GM18502 (cell line): Measurements from ENCODE around the gene S1PR4.
"Not testable (repeated sequence)": the region's sequence is repeated elsewhere in the genome, so short reads cannot be mapped to it uniquely, and the experiment has no call there.

Experiments
- ATAC-seq: cut with Tn5 transposase; IDR thresholded peaks from one replicate; pipeline ENCODE4 v1.9.1; 2021; ENCODE audit warnings: mild to moderate bottlenecking; ENCODE audit not compliant: unreplicated experiment, poor library complexity

The S1PR4 gene

DNA sequence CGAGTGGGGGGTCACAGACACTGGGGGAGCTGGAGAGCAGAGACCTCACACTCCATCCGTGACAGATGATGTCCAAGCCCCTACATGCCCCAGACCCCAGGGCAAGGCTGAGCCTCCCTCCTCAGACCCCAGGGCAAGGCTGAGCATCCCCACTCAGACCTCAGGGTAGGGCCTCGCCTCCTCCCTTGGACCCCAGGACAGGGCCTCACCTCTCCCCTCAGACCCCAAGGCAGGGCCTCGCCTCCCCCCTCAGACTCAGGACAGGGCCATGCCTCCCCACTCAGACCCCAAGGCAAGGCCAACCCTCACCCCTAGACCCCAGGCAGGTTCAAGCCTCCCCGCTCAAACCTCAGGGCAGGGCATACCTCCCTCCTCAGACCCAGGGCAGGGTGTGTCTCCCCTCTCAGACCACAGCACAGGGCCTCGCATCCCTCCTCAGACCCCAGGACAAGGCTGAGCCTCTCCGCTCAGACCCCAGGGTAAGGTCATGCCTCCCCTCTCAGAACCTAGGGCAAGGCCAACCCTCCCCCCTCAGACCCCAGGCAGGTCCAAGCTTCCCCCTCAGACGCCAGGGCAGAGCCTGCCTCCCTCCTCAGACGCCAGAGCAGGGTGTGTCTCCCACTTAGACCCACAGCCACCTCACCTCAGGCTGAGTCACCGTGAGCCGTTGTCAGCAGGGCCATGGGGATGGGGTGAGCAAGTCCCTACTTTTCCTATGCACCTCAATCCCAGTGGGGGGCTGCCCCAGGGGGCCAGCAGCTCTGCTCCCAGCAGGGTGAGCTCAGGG, 1.7 kb upstream of the S1PR4 start:
- no peak for ATAC-seq

DNA sequence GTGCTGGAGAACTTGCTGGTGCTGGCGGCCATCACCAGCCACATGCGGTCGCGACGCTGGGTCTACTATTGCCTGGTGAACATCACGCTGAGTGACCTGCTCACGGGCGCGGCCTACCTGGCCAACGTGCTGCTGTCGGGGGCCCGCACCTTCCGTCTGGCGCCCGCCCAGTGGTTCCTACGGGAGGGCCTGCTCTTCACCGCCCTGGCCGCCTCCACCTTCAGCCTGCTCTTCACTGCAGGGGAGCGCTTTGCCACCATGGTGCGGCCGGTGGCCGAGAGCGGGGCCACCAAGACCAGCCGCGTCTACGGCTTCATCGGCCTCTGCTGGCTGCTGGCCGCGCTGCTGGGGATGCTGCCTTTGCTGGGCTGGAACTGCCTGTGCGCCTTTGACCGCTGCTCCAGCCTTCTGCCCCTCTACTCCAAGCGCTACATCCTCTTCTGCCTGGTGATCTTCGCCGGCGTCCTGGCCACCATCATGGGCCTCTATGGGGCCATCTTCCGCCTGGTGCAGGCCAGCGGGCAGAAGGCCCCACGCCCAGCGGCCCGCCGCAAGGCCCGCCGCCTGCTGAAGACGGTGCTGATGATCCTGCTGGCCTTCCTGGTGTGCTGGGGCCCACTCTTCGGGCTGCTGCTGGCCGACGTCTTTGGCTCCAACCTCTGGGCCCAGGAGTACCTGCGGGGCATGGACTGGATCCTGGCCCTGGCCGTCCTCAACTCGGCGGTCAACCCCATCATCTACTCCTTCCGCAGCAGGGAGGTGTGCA, 587 bp downstream of the S1PR4 start:
- ATAC-seq: peak; percentile 20

DNA sequence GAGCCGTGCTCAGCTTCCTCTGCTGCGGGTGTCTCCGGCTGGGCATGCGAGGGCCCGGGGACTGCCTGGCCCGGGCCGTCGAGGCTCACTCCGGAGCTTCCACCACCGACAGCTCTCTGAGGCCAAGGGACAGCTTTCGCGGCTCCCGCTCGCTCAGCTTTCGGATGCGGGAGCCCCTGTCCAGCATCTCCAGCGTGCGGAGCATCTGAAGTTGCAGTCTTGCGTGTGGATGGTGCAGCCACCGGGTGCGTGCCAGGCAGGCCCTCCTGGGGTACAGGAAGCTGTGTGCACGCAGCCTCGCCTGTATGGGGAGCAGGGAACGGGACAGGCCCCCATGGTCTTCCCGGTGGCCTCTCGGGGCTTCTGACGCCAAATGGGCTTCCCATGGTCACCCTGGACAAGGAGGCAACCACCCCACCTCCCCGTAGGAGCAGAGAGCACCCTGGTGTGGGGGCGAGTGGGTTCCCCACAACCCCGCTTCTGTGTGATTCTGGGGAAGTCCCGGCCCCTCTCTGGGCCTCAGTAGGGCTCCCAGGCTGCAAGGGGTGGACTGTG, 1.2 kb downstream of the S1PR4 start:
- ATAC-seq: no peak

GRCh38 chr19:3183721-3184641, 5.4 kb downstream of the S1PR4 start:
- ATAC-seq: no peak

GRCh38 chr19:3184847-3185460, 6.4 kb downstream of the S1PR4 start:
- ATAC-seq: peak; percentile 21

DNA sequence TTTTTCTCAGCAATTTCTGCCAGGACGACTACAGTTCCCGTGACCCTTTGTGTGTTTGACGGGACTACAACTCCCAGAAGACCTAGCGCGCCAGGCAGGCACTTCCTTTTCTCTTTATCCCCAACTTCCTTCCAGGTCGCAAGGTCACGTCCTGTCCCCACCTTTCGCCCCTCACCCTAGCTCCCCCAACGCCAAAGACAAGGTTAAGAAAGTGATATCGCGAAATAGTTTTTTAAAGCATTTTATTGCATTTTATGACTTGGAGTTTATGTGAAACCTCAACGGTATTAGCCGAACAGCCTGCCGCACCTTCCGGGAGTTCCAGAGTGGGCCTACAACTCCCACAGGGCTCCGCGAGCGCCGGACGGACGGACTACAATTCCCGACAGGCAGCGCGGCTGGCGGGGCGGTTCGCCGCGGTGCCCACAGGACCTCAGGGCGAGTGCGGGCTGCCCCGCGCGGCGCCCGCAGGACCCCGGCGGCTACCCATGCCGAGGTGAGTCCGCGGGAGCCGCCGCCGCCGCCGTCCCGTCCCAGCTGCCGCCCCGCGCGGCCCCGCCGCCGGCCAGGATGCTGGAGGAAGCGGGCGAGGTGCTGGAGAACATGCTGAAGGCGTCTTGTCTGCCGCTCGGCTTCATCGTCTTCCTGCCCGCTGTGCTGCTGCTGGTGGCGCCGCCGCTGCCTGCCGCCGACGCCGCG, 7.0 kb downstream of the S1PR4 start, which contains the start of gene NCLN:
Gene NCLN (plus strand): TSS at position 470 of the 699 bp plus-strand sequence. CDS start 101 bp downstream, at position 571.
- ATAC-seq: peak; percentile 78

DNA sequence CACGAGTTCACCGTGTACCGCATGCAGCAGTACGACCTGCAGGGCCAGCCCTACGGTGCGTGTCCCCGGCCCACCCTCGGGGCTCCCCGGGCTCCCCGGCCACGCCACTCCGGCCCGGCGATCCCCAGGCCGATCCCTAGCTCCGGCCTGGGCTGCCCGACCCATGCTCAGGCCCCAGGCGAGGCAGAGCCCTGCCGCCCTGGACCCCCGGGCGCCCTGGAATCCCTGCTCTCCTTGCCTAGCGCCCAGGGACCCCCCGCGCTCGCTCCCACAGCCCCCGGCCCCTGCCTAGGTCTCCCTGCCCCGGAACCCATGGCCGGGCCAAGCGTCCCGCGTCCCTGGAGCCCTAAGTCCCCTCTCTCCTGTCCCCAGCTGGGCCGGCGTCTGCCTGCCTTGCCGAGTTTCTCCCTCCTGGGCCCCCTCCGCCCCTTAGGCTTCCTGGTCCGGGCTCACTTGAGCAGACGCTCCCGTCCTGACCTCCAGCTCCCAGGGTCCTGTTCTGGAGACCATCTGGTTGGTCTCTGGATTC, 7.7 kb downstream of the S1PR4 start:
- no peak for ATAC-seq

DNA sequence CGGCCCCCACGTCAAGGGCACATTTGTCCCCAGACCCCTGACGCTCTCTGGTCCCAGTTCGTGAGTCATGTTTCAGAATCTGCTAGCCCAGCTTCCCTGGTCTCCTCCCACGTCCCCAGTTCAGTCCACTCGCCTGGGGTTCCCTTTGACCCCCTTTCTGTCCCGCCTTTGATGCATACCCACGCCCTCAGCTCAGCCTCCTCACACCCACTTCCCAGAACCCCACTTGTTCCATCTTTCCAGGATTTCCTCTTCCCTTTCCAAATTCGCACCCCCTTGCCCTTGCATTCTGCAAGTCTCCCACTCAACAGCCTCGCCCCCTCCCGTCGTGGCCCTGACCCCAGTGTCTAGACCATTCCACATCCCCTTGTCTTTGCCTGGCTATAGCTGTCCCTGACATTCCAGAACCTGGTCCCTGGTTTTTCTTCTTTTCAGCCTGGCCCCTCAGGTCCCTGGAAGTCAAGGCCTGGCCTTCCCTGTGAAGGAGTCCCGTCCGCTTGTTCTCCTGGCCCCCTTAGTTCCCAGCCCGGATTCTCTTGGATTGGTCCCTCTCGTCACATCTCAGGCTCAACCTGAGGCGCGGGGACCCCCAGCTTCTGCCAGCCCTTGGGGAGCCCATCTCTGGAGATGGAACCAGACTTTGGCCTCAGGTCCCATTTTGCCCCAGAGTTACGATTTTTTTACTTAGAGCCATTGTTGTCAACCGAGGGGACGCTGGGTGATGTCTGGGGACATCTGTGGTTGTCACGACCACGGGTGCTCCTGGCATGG, 8.5 kb downstream of the S1PR4 start:
- no peak for ATAC-seq

DNA sequence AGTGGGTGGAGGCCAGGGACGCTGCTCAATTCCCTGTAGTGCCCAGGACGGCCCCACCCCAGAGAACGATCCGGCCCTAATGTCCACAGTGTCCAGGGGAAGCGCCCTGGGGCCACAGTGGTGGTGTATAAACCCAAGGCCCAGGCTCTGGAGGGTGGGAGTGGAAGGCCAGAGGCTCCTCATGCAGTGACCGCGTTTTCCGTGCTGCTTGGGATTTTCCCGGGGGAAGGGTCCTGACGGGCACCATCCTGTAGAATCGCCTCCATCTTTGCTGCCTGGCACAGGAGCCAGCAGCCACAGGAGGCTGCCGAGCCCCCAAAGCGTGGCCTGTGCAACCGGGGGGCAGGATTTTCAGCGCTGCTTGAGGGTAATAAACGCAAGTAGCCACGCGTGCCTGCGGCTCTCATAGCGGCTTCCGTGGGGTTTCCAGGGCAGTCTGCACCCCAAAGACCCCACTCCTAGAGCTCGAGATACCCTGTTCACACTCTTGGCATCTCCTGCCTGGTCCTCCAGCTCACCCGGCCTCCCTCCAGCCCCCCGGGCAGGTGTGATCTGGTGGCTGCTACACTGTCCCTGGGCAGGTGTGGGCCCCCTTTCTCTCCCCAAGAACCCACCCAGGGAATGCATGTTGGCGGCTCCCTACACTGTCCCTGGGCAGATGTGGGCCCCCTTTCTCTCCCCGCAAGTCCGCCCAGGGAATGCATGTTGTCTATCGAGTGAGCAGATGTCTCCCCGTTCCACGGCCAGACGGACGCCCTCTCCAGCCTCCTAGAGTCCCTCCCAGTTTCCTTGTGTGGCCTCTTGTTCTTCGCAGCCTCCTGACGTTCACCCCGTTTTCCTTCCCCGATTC, 9.3 kb downstream of the S1PR4 start:
- no peak for ATAC-seq

- ATAC-seq: no peak
Measured at GRCh38 chr19:3188627-3189596, 10.3 kb downstream of the S1PR4 start.

- ATAC-seq: no peak
Measured at GRCh38 chr19:3189702-3190469, 11.3 kb downstream of the S1PR4 start.

- no peak for ATAC-seq
Measured at GRCh38 chr19:3190470-3190770, 11.9 kb downstream of the S1PR4 start.

DNA sequence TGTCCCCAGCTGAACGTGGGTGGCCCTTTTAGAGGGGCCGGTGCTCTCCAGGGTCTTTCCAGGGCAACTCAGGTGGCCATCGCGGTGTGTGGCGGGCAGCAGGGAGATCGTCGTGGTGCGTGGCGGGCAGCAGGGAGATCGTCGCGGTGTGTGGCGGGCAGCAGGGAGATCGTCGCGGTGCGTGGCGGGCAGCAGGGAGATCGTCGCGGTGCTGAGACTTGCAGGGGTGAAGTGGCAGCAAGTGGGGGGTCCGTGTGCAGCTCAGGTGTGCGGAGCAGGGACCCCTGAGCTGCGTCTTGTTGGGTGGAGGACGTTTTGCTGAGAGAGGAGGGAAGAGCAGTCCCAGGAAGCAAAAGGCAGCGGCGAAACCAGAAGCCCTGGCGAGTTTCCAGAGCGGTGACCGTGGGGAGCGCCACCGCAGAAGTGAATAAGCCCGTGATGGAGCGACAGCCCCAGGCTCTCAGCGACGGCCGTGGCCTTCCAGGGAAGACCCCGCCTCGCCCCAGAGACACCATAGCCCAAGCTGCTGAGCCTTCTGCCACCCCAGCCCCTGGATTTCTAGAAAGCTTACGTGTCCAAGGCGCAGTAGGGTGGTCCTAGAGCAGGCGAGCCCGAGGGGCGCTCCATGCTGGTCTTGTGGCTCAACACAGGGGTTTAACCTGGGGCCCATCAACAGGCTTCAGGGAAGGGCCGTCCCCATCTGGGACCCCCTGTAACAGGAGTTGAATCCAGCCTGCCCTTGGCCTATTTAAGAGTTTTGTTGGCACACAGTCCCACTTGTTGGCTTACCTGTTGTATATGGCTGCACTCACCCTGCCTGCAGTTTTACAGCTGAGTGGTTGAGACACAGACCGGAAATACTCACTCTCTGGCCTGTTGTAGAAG, 12.6 kb downstream of the S1PR4 start:
- no peak for ATAC-seq

DNA sequence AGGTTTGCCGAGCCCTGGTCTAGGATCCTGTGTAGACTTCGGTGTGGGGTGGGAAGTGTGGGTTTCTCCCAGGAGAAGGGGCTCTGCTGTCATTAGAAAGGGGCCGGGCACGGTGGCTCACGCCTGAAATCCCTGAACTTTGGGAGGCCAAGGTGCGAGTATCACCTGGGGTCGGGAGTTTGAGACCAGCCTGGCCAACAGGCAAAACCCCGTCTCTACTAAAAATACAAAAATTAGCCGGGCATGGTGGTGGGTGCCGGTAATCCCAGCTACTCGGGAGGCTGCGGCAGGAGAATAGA, 13.2 kb downstream of the S1PR4 start:
- ATAC-seq: not testable (repeated sequence)

GRCh38 chr19:3192228-3192635, 13.7 kb downstream of the S1PR4 start:
- ATAC-seq: no peak
